SK-N-SH (cell line): ENCODE data around the gene PERCC1.

Source experiments
- CHD2 ChIP-seq: fragments of 150-350 bp; IDR thresholded peaks from 2 replicates; pipeline ENCODE4 v1.6.1; 2018; ENCODE audit warnings: low read length; ENCODE audit not compliant: partially characterized antibody
- NFIC ChIP-seq: IDR thresholded peaks from 2 replicates; pipeline ENCODE4 v1.4.0; 2012; ENCODE audit warnings: borderline replicate concordance
- POLR2AphosphoS5 ChIP-seq: IDR thresholded peaks from 2 replicates; pipeline ENCODE4 v1.6.1; 2012; ENCODE audit warnings: low read depth, low read length
- TCF12 ChIP-seq: IDR thresholded peaks from 2 replicates; pipeline ENCODE4 v1.4.0; 2012
- TEAD4 ChIP-seq: IDR thresholded peaks from 2 replicates; pipeline ENCODE4 v1.4.0; 2012; ENCODE audit warnings: mild to moderate bottlenecking, borderline replicate concordance; ENCODE audit not compliant: insufficient read depth
- TF ChIP-seq, protein P1 (sequence below): fragments of 200-600 bp; sonication (generic); IDR thresholded peaks from 2 replicates; pipeline ENCODE4 v1.6.1; 2017; ENCODE audit warnings: antibody characterized with exemption, mild to moderate bottlenecking, moderate library complexity

DNA sequence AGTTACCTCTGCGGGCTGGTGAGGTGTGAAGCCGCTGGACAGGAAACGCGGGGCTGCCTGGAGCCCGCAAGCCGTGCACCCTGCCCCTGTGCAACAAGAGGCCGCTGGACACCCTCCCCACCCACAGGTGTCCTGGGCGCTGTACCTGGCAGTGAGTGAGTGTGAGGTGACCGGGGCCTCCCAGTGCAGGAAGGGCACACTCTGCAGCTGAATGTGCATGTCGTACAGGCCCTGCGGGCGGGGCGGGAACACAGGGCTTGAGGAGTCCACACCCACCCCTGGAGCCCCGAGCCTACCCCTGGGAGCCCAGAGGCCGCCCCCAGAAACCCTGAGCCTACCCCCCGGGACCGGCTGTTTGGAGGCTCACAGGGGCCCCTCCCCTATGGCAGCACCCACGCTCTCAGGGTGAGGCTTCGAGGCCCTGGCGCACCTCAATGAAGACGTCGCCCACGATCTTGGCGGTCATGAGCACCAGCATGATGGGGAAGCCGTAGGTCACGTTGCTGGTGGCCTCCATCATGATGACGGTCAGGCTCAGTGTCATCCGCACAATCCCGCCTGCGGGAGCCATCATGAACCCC, 17.7 kb downstream of the PERCC1 start:
- TF ChIP-seq, protein P1, sequence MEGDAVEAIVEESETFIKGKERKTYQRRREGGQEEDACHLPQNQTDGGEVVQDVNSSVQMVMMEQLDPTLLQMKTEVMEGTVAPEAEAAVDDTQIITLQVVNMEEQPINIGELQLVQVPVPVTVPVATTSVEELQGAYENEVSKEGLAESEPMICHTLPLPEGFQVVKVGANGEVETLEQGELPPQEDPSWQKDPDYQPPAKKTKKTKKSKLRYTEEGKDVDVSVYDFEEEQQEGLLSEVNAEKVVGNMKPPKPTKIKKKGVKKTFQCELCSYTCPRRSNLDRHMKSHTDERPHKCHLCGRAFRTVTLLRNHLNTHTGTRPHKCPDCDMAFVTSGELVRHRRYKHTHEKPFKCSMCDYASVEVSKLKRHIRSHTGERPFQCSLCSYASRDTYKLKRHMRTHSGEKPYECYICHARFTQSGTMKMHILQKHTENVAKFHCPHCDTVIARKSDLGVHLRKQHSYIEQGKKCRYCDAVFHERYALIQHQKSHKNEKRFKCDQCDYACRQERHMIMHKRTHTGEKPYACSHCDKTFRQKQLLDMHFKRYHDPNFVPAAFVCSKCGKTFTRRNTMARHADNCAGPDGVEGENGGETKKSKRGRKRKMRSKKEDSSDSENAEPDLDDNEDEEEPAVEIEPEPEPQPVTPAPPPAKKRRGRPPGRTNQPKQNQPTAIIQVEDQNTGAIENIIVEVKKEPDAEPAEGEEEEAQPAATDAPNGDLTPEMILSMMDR, result no peak
- TF ChIP-seq NFIC (no peak), POLR2AphosphoS5 (no peak), TEAD4 (no peak), TCF12 (no peak), CHD2 (no peak)
